ENCODE data around the gene ZBTB39.

GRCh38 chr12:56980941-56981530, 25.3 kb downstream of the ZBTB39 start:
- TF ChIP-seq CTCF (IDR thresholded peaks at IDR 0.05 in 8 of 11, conservative IDR thresholded peaks at IDR 0.05 in 3 of 11) (no peak), POLR2AphosphoS5 (IDR thresholded peaks at IDR 0.05) (no peak)

Measured in spleen (tissue), 7 donors.